ENCODE results near the gene OR7A5.
"Not testable (repeated sequence)": the region's sequence is repeated elsewhere in the genome, so short reads cannot be mapped to it uniquely, and the experiment has no call there.

OR7A5 gene

GRCh38 chr19:14798760-14799159 is 36.2 kb downstream of the OR7A5 start:
- Mint-ChIP-seq H3K4me1 (no peaks in the 10 kb centered on the region), H3K9me3 (no peaks in the 10 kb centered on the region), H3K36me3 (no peaks in the 10 kb centered on the region), H3K27ac (no peak overlapping the region), H3K4me3 (no peak overlapping the region)
- DNase-seq (ENCODE audit: low spot score in 2 of 2) = no peak
- no peak for ATAC-seq

GRCh38 chr19:14796021-14796420 is 39.0 kb downstream of the OR7A5 start:
- Mint-ChIP-seq H3K27ac (no peak overlapping the region), H3K36me3 (no peaks in the 10 kb centered on the region), H3K4me3 (no peak overlapping the region), H3K9me3 (no peaks in the 10 kb centered on the region), H3K4me1 (no peaks in the 10 kb centered on the region)
- ATAC-seq (no peak), DNase-seq (ENCODE audit: low spot score in 2 of 2) (no peak)

- no peak overlapping the region for H3K27ac Mint-ChIP-seq
- H3K4me3 Mint-ChIP-seq = no peak overlapping the region
- DNase-seq (ENCODE audit: low spot score in 2 of 2) = no peak
- no peaks in the 10 kb centered on the region for H3K36me3 Mint-ChIP-seq
- peak; percentile 24 for ATAC-seq
- no peaks in the 10 kb centered on the region for H3K9me3 Mint-ChIP-seq
- H3K4me1 Mint-ChIP-seq = no peaks in the 10 kb centered on the region
These were observed 39.8 kb downstream of the OR7A5 start for GRCh38 chr19:14795078-14795721.

GRCh38 chr19:14792250-14792649 is 42.7 kb downstream of the OR7A5 start:
- ATAC-seq; H3K27ac Mint-ChIP-seq; H3K4me1 Mint-ChIP-seq; H3K36me3 Mint-ChIP-seq; H3K9me3 Mint-ChIP-seq; H3K4me3 Mint-ChIP-seq; DNase-seq (ENCODE audit: low spot score in 2 of 2): not testable (repeated sequence)

GRCh38 chr19:14786421-14786851 is 48.5 kb downstream of the OR7A5 start:
- no peak overlapping the region for H3K27ac Mint-ChIP-seq
- no peaks in the 10 kb centered on the region for H3K36me3 Mint-ChIP-seq

GRCh38 chr19:14785102-14785793 is 49.7 kb downstream of the OR7A5 start:
- DNase-seq (ENCODE audit: low spot score in 2 of 2); H3K36me3 Mint-ChIP-seq: not testable (repeated sequence)
- peak overlapping the region; percentile 30 for H3K4me3 Mint-ChIP-seq

More at GRCh38 chr19:14786421-14786851, 48.5 kb downstream of the OR7A5 start:
- ATAC-seq (no peak), DNase-seq (ENCODE audit: low spot score in 2 of 2) (peak; percentile 27 to 62)
- H3K9me3 Mint-ChIP-seq = no peaks in the 10 kb centered on the region
- H3K4me1 Mint-ChIP-seq = peaks cover 25% of the 10 kb centered on the region
- H3K4me3 Mint-ChIP-seq = peak overlapping the region; percentile 28

GRCh38 chr19:14784730-14785101 is 50.3 kb downstream of the OR7A5 start:
- H3K36me3 Mint-ChIP-seq; H3K9me3 Mint-ChIP-seq; DNase-seq (ENCODE audit: low spot score in 2 of 2): not testable (repeated sequence)
- Mint-ChIP-seq H3K4me1 (peaks cover 25% of the 10 kb centered on the region), H3K27ac (peak overlapping the region; percentile 75), H3K4me3 (peak overlapping the region; percentile 30)
- ATAC-seq = peak; percentile 88

More at GRCh38 chr19:14785102-14785793, 49.7 kb downstream of the OR7A5 start:
- Mint-ChIP-seq H3K4me1 (peaks cover 25% of the 10 kb centered on the region), H3K27ac (peak overlapping the region; percentile 75)
- not testable (repeated sequence) for H3K9me3 Mint-ChIP-seq
- ATAC-seq = peak; percentile 62

GRCh38 chr19:14783410-14783998 is 51.5 kb downstream of the OR7A5 start:
- not testable (repeated sequence) for H3K9me3 Mint-ChIP-seq; H3K27ac Mint-ChIP-seq; ATAC-seq; H3K4me3 Mint-ChIP-seq; DNase-seq (ENCODE audit: low spot score in 2 of 2); H3K36me3 Mint-ChIP-seq
- H3K4me1 Mint-ChIP-seq = peaks cover 25% of the 10 kb centered on the region

- H3K36me3 Mint-ChIP-seq = no peaks in the 10 kb centered on the region
- H3K9me3 Mint-ChIP-seq = no peaks in the 10 kb centered on the region
- peaks cover 25% of the 10 kb centered on the region for H3K4me1 Mint-ChIP-seq
- no peak overlapping the region for H3K27ac Mint-ChIP-seq
- no peak for ATAC-seq
- no peak overlapping the region for H3K4me3 Mint-ChIP-seq
- no peak for DNase-seq (ENCODE audit: low spot score in 2 of 2)
These were observed 52.2 kb downstream of the OR7A5 start for GRCh38 chr19:14782626-14783409.

GRCh38 chr19:14781713-14782536 is 53.1 kb downstream of the OR7A5 start:
- ATAC-seq = not testable (repeated sequence)

GRCh38 chr19:14780622-14781225 is 54.3 kb downstream of the OR7A5 start:
- peaks cover 20% of the 10 kb centered on the region for H3K4me1 Mint-ChIP-seq
- not testable (repeated sequence) for H3K4me3 Mint-ChIP-seq; H3K36me3 Mint-ChIP-seq; H3K27ac Mint-ChIP-seq; ATAC-seq; H3K9me3 Mint-ChIP-seq; DNase-seq (ENCODE audit: low spot score in 2 of 2)

More at GRCh38 chr19:14781713-14782536, 53.1 kb downstream of the OR7A5 start:
- not testable (repeated sequence) for H3K4me3 Mint-ChIP-seq; H3K36me3 Mint-ChIP-seq; H3K27ac Mint-ChIP-seq; H3K9me3 Mint-ChIP-seq; DNase-seq (ENCODE audit: low spot score in 2 of 2)
- peaks cover 21% of the 10 kb centered on the region for H3K4me1 Mint-ChIP-seq

- Mint-ChIP-seq H3K4me3 (no peak overlapping the region), H3K9me3 (no peaks in the 10 kb centered on the region), H3K4me1 (peaks cover 7% of the 10 kb centered on the region), H3K27ac (no peak overlapping the region), H3K36me3 (no peaks in the 10 kb centered on the region)
- DNase-seq (ENCODE audit: low spot score in 2 of 2) (no peak), ATAC-seq (no peak)
These were observed 55.8 kb downstream of the OR7A5 start for GRCh38 chr19:14779151-14779550.

GRCh38 chr19:14778110-14778845 is 56.7 kb downstream of the OR7A5 start, which contains the start of gene ADGRE2:
ADGRE2 (minus strand) TSS chr19:14778560; CDS start chr19:14776756, 1,804 bp downstream.
- H3K4me1 Mint-ChIP-seq; H3K4me3 Mint-ChIP-seq; H3K36me3 Mint-ChIP-seq; DNase-seq (ENCODE audit: low spot score in 2 of 2); ATAC-seq; H3K9me3 Mint-ChIP-seq; H3K27ac Mint-ChIP-seq: not testable (repeated sequence)
